CD14-positive monocyte (primary cell): ENCODE results near the gene ASCC3. TPM values are rescaled to one million over a fixed set of nuclear protein-coding genes. Genes with fewer than 3 reads are reported as not detected.
A peak's percentile ranks its signal among the peaks of the same experiment; 100 is the strongest.

Experiments used
- DNase-seq, 3 donors: peaks; one replicate each; pipeline ENCODE4 v3.0.0-alpha.2; 2011 to 2022
- H2AFZ ChIP-seq: 2 replicates; pipeline ENCODE4 v1.6.0; 2012; ENCODE audit warnings: mild to moderate bottlenecking, low read depth, low read length, inconsistent platforms; ENCODE audit not compliant: insufficient read depth, poor library complexity, severe bottlenecking
- H3K27ac ChIP-seq, 2 donors: 1 replicate in 1 of 2; 2 replicates in 1 of 2; pipeline ENCODE4 v1.5.1; 2012 to 2013; ENCODE audit warnings: low read length in 2 of 2, control low read depth in 1 of 2, inconsistent platforms in 1 of 2, low read depth in 1 of 2, mild to moderate bottlenecking in 1 of 2
- H3K27me3 ChIP-seq, 2 donors: one replicate each; pipeline versions ENCODE4 v1.6.0 to v1.6.1; 2011 to 2013; ENCODE audit warnings: low read length in 2 of 2; ENCODE audit not compliant: control insufficient read depth in 2 of 2, insufficient read depth in 2 of 2
- H3K36me3 ChIP-seq, 2 donors: replicated peaks in 1 of 2; 1 replicate in 1 of 2; 2 replicates in 1 of 2; pipeline versions ENCODE4 v1.5.1 to v1.6.1; 2012 to 2013; ENCODE audit warnings: low read length in 2 of 2, control low read depth in 1 of 2, inconsistent platforms in 1 of 2, mild to moderate bottlenecking in 1 of 2; ENCODE audit not compliant: insufficient read depth in 2 of 2, control insufficient read depth in 1 of 2
- H3K4me1 ChIP-seq, 2 donors: 1 replicate in 1 of 2; 2 replicates in 1 of 2; pipeline versions ENCODE4 v1.5.1 to v1.6.1; 2012 to 2013; ENCODE audit warnings: low read length in 2 of 2, control low read depth in 1 of 2, inconsistent platforms in 1 of 2, mild to moderate bottlenecking in 1 of 2, moderate library complexity in 1 of 2; ENCODE audit not compliant: insufficient read depth in 2 of 2, control insufficient read depth in 1 of 2
- H3K4me2 ChIP-seq: replicated peaks from 2 replicates; pipeline ENCODE3; 2012; ENCODE audit warnings: low read length, moderate library complexity, mild to moderate bottlenecking; ENCODE audit not compliant: poor library complexity, severe bottlenecking; ENCODE audit errors: extremely low read depth
- H3K4me3 ChIP-seq, 3 experiments: fragments of 200-600 bp in 1 of 3; sonication (generic) in 1 of 3; replicated peaks in 1 of 3; 1 replicate in 2 of 3; 2 replicates in 1 of 3; pipeline ENCODE4 v1.5.1; 2011 to 2013; ENCODE audit warnings: low read length in 3 of 3, mild to moderate bottlenecking in 3 of 3, control low read depth in 2 of 3, low read depth in 2 of 3, inconsistent platforms in 1 of 3, moderate library complexity in 1 of 3
- H3K79me2 ChIP-seq: 2 replicates; pipeline ENCODE4 v1.6.0; 2012; ENCODE audit warnings: mild to moderate bottlenecking, control low read depth, inconsistent platforms, low read length, moderate library complexity; ENCODE audit not compliant: insufficient read depth
- H3K9ac ChIP-seq: 2 replicates; pipeline ENCODE4 v1.6.0; 2017; ENCODE audit warnings: low read length, mild to moderate bottlenecking; ENCODE audit not compliant: insufficient read depth, poor library complexity, severe bottlenecking
- H3K9me3 ChIP-seq, 2 donors: replicated peaks in 1 of 2; 1 replicate in 1 of 2; 2 replicates in 1 of 2; pipeline versions ENCODE4 v1.5.1 to v1.6.1; 2012 to 2013; ENCODE audit warnings: low read length in 2 of 2, control low read depth in 1 of 2; ENCODE audit not compliant: control insufficient read depth in 1 of 2, insufficient read depth in 1 of 2
- H4K20me1 ChIP-seq: 2 replicates; pipeline ENCODE4 v1.6.0; 2012; ENCODE audit warnings: mild to moderate bottlenecking, low read length, control low read depth, moderate library complexity; ENCODE audit not compliant: insufficient read depth
- H3K27ac Mint-ChIP-seq, 7 donors: one replicate each; pipeline ENCODE4 v1.8.0; 2020; ENCODE audit warnings: mild to moderate bottlenecking in 7 of 7, mixed read lengths in 7 of 7, moderate library complexity in 6 of 7, inconsistent platforms in 2 of 7
- H3K27me3 Mint-ChIP-seq, 3 donors: one replicate each; pipeline ENCODE4 v1.8.0; 2021 to 2022; ENCODE audit warnings: low read depth in 3 of 3, mild to moderate bottlenecking in 3 of 3, mixed read lengths in 3 of 3, moderate library complexity in 3 of 3, inconsistent platforms in 1 of 3
- H3K36me3 Mint-ChIP-seq, 2 donors: one replicate each; pipeline ENCODE4 v1.8.0; 2020; ENCODE audit warnings: mixed read lengths in 2 of 2, inconsistent platforms in 1 of 2, mild to moderate bottlenecking in 1 of 2
- H3K4me1 Mint-ChIP-seq: one replicate; pipeline ENCODE4 v1.8.0; 2020; ENCODE audit warnings: mild to moderate bottlenecking, mixed read lengths
- H3K4me3 Mint-ChIP-seq, 2 donors: one replicate each; pipeline ENCODE4 v1.8.0; 2020; ENCODE audit warnings: mild to moderate bottlenecking in 2 of 2, mixed read lengths in 2 of 2, moderate library complexity in 1 of 2
- H3K9me3 Mint-ChIP-seq, 7 donors: one replicate each; pipeline ENCODE4 v1.8.0; 2020 to 2022; ENCODE audit warnings: mixed read lengths in 7 of 7, mild to moderate bottlenecking in 6 of 7, moderate library complexity in 6 of 7, inconsistent platforms in 2 of 7
- CTCF ChIP-seq: fragments of 200-600 bp; IDR thresholded peaks from one replicate; pipeline ENCODE4 v1.8.0; 2022; ENCODE audit warnings: antibody characterized with exemption, mild to moderate bottlenecking
- WGBS: methylation state at CpG from one replicate; pipeline ENCODE4 v1.1.5; 2013; ENCODE audit warnings: missing lambda C conversion rate; ENCODE audit not compliant: insufficient coverage; 5-methylcytosine and 5-hydroxymethylcytosine counted together
- intact Hi-C, 2 donors: fragments of 100-400 bp; cut with micrococcal nuclease; formaldehyde crosslinking; loops; one replicate each; pipeline versions ENCODE4 v1.15.0 to v1.15.1; 2023
- polyA plus RNA-seq, 3 donors: library from polyadenylated mRNA; depleted of rRNA in 1 of 3; unstranded in 2 of 3; stranded (reverse) in 1 of 3; fragments of 300-500 nt in 2 of 3; fragments of >200 nt in 1 of 3; fragmentation: Illumina TruSeq in 2 of 3; gene quantifications; 1 replicate in 2 of 3; 2 replicates in 1 of 3; pipeline ENCODE4 v1.2.3, GENCODE V29; 2012 to 2021

The ASCC3 gene
- polyA plus RNA-seq, 3 donors = 6.4 to 12.9 (median 10.6) TPM

- H3K27ac ChIP-seq = no peak overlapping the region
- Mint-ChIP-seq H3K9me3 (peaks cover 0 to 1% (median 0%) of the 10 kb centered on the region in 7 donors), H3K27ac (no peak overlapping the region), H3K4me3 (no peak overlapping the region), H3K27me3 (peaks cover 0 to 2% (median 0%) of the 10 kb centered on the region in 3 donors), H3K36me3 (peaks cover 14 to 20% of the 10 kb centered on the region in 2 donors), H3K4me1 (peaks cover 13% of the 10 kb centered on the region)
- no peaks in the 10 kb centered on the region for H4K20me1 ChIP-seq
- DNase-seq = no peak
- no peak for TF ChIP-seq CTCF
- H3K27me3 ChIP-seq = no peaks in the 10 kb centered on the region
- H2AFZ ChIP-seq = no peak overlapping the region
- H3K9ac ChIP-seq = no peak overlapping the region
- no CpG with 5 or more reads among the region's 3 CpGs for WGBS
- intact Hi-C loops = no loop called here
- H3K4me2 ChIP-seq = no peak overlapping the region
- no peaks in the 10 kb centered on the region for H3K9me3 ChIP-seq
- H3K79me2 ChIP-seq = no peaks in the 10 kb centered on the region
- H3K36me3 ChIP-seq = peaks cover 0 to 10% of the 10 kb centered on the region in 2 donors
- H3K4me1 ChIP-seq = peaks cover 0 to 18% of the 10 kb centered on the region in 2 donors
- H3K4me3 ChIP-seq = no peak overlapping the region
Observed at GRCh38 chr6:100808638-100809275, 72.4 kb downstream of the ASCC3 start.

- Histone ChIP-seq H3K27me3 (no peaks in the 10 kb centered on the region), H3K4me2 (no peak overlapping the region), H4K20me1 (no peaks in the 10 kb centered on the region), H3K27ac (no peak overlapping the region), H3K9ac (no peak overlapping the region), H3K9me3 (no peaks in the 10 kb centered on the region), H2AFZ (no peak overlapping the region), H3K4me1 (peaks cover 4 to 25% of the 10 kb centered on the region in 2 donors), H3K79me2 (no peaks in the 10 kb centered on the region), H3K36me3 (peaks cover 0 to 10% of the 10 kb centered on the region in 2 donors), H3K4me3 (no peak overlapping the region)
- H3K9me3 Mint-ChIP-seq = peaks cover 0 to 1% (median 0%) of the 10 kb centered on the region in 7 donors
- WGBS = no CpG with 5 or more reads among the region's 4 CpGs
- intact Hi-C loops = no loop called here
- peak overlapping the region in 1 of 7 donors; percentile 4 for H3K27ac Mint-ChIP-seq
- peaks cover 10 to 21% of the 10 kb centered on the region in 2 donors for H3K36me3 Mint-ChIP-seq
- no peak for TF ChIP-seq CTCF
- H3K4me1 Mint-ChIP-seq = peaks cover 18% of the 10 kb centered on the region
- no peak overlapping the region for H3K4me3 Mint-ChIP-seq
- no peaks in the 10 kb centered on the region for H3K27me3 Mint-ChIP-seq
- DNase-seq = peak in 2 of 3 donors; percentile 5 to 7
Observed at GRCh38 chr6:100806296-100806695, 74.8 kb downstream of the ASCC3 start.
